HepG2 (cell line): ENCODE measurements around the gene MMRN2. TPM values are rescaled to one million over a fixed set of nuclear protein-coding genes. Genes with fewer than 3 reads are reported as not detected.

Experiments used
- FOXA1 ChIP-seq, 2 experiments: fragments of 450-650 bp in 1 of 2; sonication (generic) in 1 of 2; formaldehyde crosslinking in 1 of 2; IDR thresholded peaks; 2 replicates each; pipeline versions ENCODE4 v1.4.0 to v1.6.1; 2016 to 2020; ENCODE audit warnings: missing genetic modification reagents in 1 of 2
- HNF1A ChIP-seq, 2 experiments: sonication (generic) in 1 of 2; formaldehyde crosslinking in 1 of 2; IDR thresholded peaks; 2 replicates each; pipeline versions ENCODE4 v1.4.0 to v1.6.1; 2016 to 2020; ENCODE audit warnings: borderline replicate concordance in 1 of 2, low read depth in 1 of 2, mild to moderate bottlenecking in 1 of 2, missing genetic modification reagents in 1 of 2
- RFXANK ChIP-seq: IDR thresholded peaks from 2 replicates; pipeline ENCODE4 v1.6.1; 2016
- SIX1 ChIP-seq: sonication (generic); formaldehyde crosslinking; IDR thresholded peaks from 2 replicates; pipeline ENCODE4 v1.4.0; 2020; ENCODE audit warnings: missing genetic modification reagents, borderline replicate concordance
- ZFP36L1 ChIP-seq: sonication (generic); formaldehyde crosslinking; IDR thresholded peaks from 2 replicates; pipeline ENCODE4 v1.8.0; 2022; ENCODE audit warnings: mild to moderate bottlenecking, missing genetic modification reagents, moderate library complexity
- ZNF225 ChIP-seq: sonication (generic); formaldehyde crosslinking; IDR thresholded peaks from 2 replicates; pipeline ENCODE4 v1.4.0; 2020; ENCODE audit warnings: mild to moderate bottlenecking, missing genetic modification reagents
- ZNF646 ChIP-seq: sonication (generic); formaldehyde crosslinking; IDR thresholded peaks from 2 replicates; pipeline ENCODE4 v1.9.0; 2021; ENCODE audit warnings: mild to moderate bottlenecking, missing genetic modification reagents
- polyA plus RNA-seq, 8 experiments: library from polyadenylated mRNA; depleted of rRNA in 3 of 8; stranded (reverse) in 7 of 8; unstranded in 1 of 8; fragments of >200 nt; fragmentation: Illumina TruSeq in 4 of 8; extraction: Trizol in 4 of 8; gene quantifications; 2 replicates each; pipeline versions ENCODE4 v1.2.1 to v1.2.3, GENCODE V29; 2011 to 2016; ENCODE audit warnings: low read depth in 4 of 8, missing spikeins in 1 of 8, mixed read lengths in 1 of 8; ENCODE audit not compliant: insufficient read depth in 1 of 8
- total RNA-seq, 5 experiments: library from RNA; depleted of rRNA; stranded (reverse); fragments of >200 nt; fragmentation: Illumina TruSeq; extraction: Trizol; gene quantifications; 2 replicates each; pipeline ENCODE4 v1.2.3, GENCODE V29; 2016; ENCODE audit warnings: low read depth in 1 of 5
- TF ChIP-seq, protein P1 (sequence below): sonication (generic); formaldehyde crosslinking; IDR thresholded peaks from 2 replicates; pipeline ENCODE4 v1.4.0; 2020; ENCODE audit warnings: missing genetic modification reagents, borderline replicate concordance

MMRN2 gene
- total and polyA plus RNA-seq, 2 of the 13 experiments (the other 11 are each of a cell fraction or from before 2014, with no cell fraction given), result 0.04 TPM; not detected in 1

- TF ChIP-seq HNF1A (IDR thresholded peaks at IDR 0.05; ENCODE audit: low read depth) (no peak), HNF1A (CRISPR knock-in tag; IDR thresholded peaks at IDR 0.05; ENCODE audit: borderline replicate concordance) (no peak), ZNF225 (CRISPR knock-in tag) (no peak), RFXANK (CRISPR knock-in tag) (no peak), ZNF646 (no peak), FOXA1 (IDR thresholded peaks at IDR 0.05) (no peak), FOXA1 (CRISPR knock-in tag; IDR thresholded peaks at IDR 0.05) (no peak), ZFP36L1 (CRISPR knock-in tag) (no peak), SIX1 (CRISPR knock-in tag) (no peak)
- TF ChIP-seq, protein P1, sequence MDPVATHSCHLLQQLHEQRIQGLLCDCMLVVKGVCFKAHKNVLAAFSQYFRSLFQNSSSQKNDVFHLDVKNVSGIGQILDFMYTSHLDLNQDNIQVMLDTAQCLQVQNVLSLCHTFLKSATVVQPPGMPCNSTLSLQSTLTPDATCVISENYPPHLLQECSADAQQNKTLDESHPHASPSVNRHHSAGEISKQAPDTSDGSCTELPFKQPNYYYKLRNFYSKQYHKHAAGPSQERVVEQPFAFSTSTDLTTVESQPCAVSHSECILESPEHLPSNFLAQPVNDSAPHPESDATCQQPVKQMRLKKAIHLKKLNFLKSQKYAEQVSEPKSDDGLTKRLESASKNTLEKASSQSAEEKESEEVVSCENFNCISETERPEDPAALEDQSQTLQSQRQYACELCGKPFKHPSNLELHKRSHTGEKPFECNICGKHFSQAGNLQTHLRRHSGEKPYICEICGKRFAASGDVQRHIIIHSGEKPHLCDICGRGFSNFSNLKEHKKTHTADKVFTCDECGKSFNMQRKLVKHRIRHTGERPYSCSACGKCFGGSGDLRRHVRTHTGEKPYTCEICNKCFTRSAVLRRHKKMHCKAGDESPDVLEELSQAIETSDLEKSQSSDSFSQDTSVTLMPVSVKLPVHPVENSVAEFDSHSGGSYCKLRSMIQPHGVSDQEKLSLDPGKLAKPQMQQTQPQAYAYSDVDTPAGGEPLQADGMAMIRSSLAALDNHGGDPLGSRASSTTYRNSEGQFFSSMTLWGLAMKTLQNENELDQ, result no peak
These were observed 5.5 kb upstream of the MMRN2 start (continued) for GRCh38 chr10:86962981-86963310.
